Neural cell (in vitro differentiated cells): Measurements from ENCODE around the gene PHGDH. TPM values are rescaled to one million over a fixed set of nuclear protein-coding genes. Genes with fewer than 3 reads are reported as not detected.

Experiments used
- H2AFZ ChIP-seq: fragments of 200-600, 300-800 bp; sonication (generic), shearing (Covaris generic); 2 replicates; pipeline ENCODE4 v1.6.0; 2014; ENCODE audit warnings: low read depth, mild to moderate bottlenecking, antibody characterized with exemption, low read length, moderate library complexity
- H3F3A ChIP-seq: fragments of 200-600 bp; shearing (Covaris generic); 2 replicates; pipeline ENCODE4 v1.6.1; 2016; ENCODE audit warnings: mild to moderate bottlenecking, moderate library complexity, mixed read lengths, antibody characterized with exemption, low read length; ENCODE audit not compliant: insufficient read depth, poor library complexity, severe bottlenecking
- H3K27ac ChIP-seq: fragments of 200-600, 300-800 bp; sonication (generic), shearing (Covaris generic); 2 replicates; pipeline ENCODE4 v1.5.1; 2014; ENCODE audit warnings: mild to moderate bottlenecking, low read length, moderate library complexity
- H3K27me3 ChIP-seq: fragments of 300-800, 200-600 bp; sonication (generic), shearing (Covaris generic); 2 replicates; pipeline ENCODE4 v1.6.0; 2014; ENCODE audit warnings: mild to moderate bottlenecking, low read depth, low read length, moderate library complexity; ENCODE audit not compliant: insufficient read depth
- H3K36me3 ChIP-seq: fragments of 300-800, 200-600 bp; sonication (generic), shearing (Covaris generic); 2 replicates; pipeline ENCODE4 v1.5.1; 2014; ENCODE audit warnings: mild to moderate bottlenecking, antibody characterized with exemption, low read length, moderate library complexity; ENCODE audit not compliant: insufficient read depth
- H3K4me2 ChIP-seq: fragments of 300-800, 200-600 bp; sonication (generic), shearing (Covaris generic); 2 replicates; pipeline ENCODE4 v1.6.0; 2014; ENCODE audit warnings: mild to moderate bottlenecking, low read length
- H3K4me3 ChIP-seq: fragments of 300-800, 200-600 bp; sonication (generic), shearing (Covaris generic); 2 replicates; pipeline ENCODE4 v1.5.1; 2014; ENCODE audit warnings: mild to moderate bottlenecking, low read length, moderate library complexity
- H3K79me2 ChIP-seq: fragments of 200-600 bp; shearing (Covaris generic); replicated peaks from 2 replicates; pipeline ENCODE4 v1.6.0; 2014; ENCODE audit warnings: mild to moderate bottlenecking, low read length, moderate library complexity; ENCODE audit not compliant: insufficient read depth
- H3K9ac ChIP-seq: fragments of 300-800, 200-600 bp; sonication (generic), shearing (Covaris generic); 2 replicates; pipeline ENCODE4 v1.6.1; 2016; ENCODE audit warnings: mild to moderate bottlenecking, low read length, mixed read lengths
- H3K9me2 ChIP-seq: fragments of 200-600 bp; shearing (Covaris generic); 2 replicates; pipeline ENCODE4 v1.6.1; 2016; ENCODE audit warnings: mild to moderate bottlenecking, low read length, mixed read lengths; ENCODE audit not compliant: insufficient read depth
- H3K9me3 ChIP-seq: fragments of 200-600, 300-800 bp; sonication (generic), shearing (Covaris generic); 2 replicates; pipeline ENCODE4 v1.6.1; 2016; ENCODE audit warnings: mild to moderate bottlenecking, mixed run types, low read length, moderate library complexity, mixed read lengths
- H4K20me1 ChIP-seq: fragments of 200-600 bp; shearing (Covaris generic); 2 replicates; pipeline ENCODE4 v1.6.1; 2016; ENCODE audit warnings: mild to moderate bottlenecking, mixed run types; ENCODE audit not compliant: insufficient read depth
- EP300 ChIP-seq: fragments of 450-650 bp; conservative IDR thresholded peaks from 2 replicates; pipeline ENCODE4 v1.6.1; 2014; ENCODE audit warnings: antibody characterized with exemption, mild to moderate bottlenecking, moderate library complexity; ENCODE audit not compliant: poor library complexity, severe bottlenecking
- EZH2 ChIP-seq: fragments of 200-600, 300-800 bp; shearing (Covaris generic), sonication (generic); IDR thresholded peaks from 2 replicates; pipeline ENCODE4 v1.6.1; 2014; ENCODE audit warnings: antibody characterized with exemption, low read length, borderline replicate concordance, mild to moderate bottlenecking; ENCODE audit not compliant: insufficient read depth, poor library complexity, severe bottlenecking
- MXI1 ChIP-seq: fragments of 450-650 bp; conservative IDR thresholded peaks from 2 replicates; pipeline ENCODE4 v1.6.1; 2014; ENCODE audit warnings: antibody characterized with exemption, mild to moderate bottlenecking; ENCODE audit not compliant: poor library complexity, severe bottlenecking
- POLR2AphosphoS5 ChIP-seq: IDR thresholded peaks from 2 replicates; pipeline ENCODE4 v1.6.1; 2012
- RAD21 ChIP-seq: fragments of 450-650 bp; conservative IDR thresholded peaks from 2 replicates; pipeline ENCODE4 v1.6.1; 2014; ENCODE audit warnings: antibody characterized with exemption, mild to moderate bottlenecking, moderate library complexity
- SMC3 ChIP-seq: fragments of 450-650 bp; conservative IDR thresholded peaks from 2 replicates; pipeline ENCODE4 v1.6.1; 2014; ENCODE audit warnings: antibody characterized with exemption, mild to moderate bottlenecking, moderate library complexity; ENCODE audit not compliant: poor library complexity
- TAF1 ChIP-seq: IDR thresholded peaks from 2 replicates; pipeline ENCODE4 v1.6.1; 2012; ENCODE audit warnings: low read depth
- polyA plus RNA-seq: library from polyadenylated mRNA; depleted of rRNA; stranded (reverse); fragments of >200 nt; gene quantifications from 2 replicates; pipeline ENCODE4 v1.2.3, GENCODE V29; 2014
- TF ChIP-seq, protein P1 (sequence below): IDR thresholded peaks from 2 replicates; pipeline ENCODE4 v1.6.1; 2012; ENCODE audit warnings: borderline replicate concordance
- TF ChIP-seq, protein P2 (sequence below): fragments of 450-650 bp; IDR thresholded peaks from 2 replicates; pipeline ENCODE4 v1.5.1; 2014; ENCODE audit warnings: antibody characterized with exemption, mild to moderate bottlenecking, moderate library complexity; ENCODE audit not compliant: poor library complexity, severe bottlenecking

PHGDH gene
- polyA plus RNA-seq, 1 donor from 2014 or later: 11.8 TPM

DNA sequence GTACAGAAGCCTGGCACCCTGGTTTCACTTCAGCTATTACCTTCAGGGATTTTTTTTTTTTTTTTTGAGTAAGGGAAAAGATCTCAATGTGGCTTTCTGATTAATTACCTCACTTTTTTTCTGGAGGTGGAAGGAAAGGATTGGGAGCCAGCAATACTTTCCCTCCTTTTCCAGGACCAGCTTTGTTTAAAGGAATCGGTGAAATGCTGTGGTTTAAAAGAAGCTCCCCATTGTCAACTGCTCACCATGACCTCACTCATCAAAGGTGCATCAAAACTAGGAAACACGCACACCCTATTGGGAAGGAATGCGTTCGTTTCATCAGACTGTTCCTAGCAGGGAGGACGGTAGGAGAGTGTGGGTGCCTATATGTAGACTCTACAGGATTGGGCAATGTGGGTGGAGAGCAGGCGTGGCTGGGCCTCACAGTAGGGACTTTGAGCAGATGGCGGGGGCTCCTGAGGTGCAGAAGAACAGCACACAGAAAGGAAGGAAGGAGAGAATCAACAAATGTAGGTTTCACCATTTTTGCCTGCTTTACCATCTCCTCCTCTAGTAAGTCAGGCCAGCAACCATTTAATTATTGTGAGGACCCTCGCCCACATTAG is 13.0 kb downstream of the PHGDH start:
- Histone ChIP-seq H3K4me2 (no peak overlapping the region), H3K4me3 (no peak overlapping the region), H3K27me3 (no peaks in the 10 kb centered on the region), H3K27ac (no peak overlapping the region), H3K9me2 (no peaks in the 10 kb centered on the region), H3K9ac (no peak overlapping the region), H3K36me3 (no peaks in the 10 kb centered on the region), H2AFZ (no peak overlapping the region), H3K79me2 (no peaks in the 10 kb centered on the region), H3F3A (no peaks in the 10 kb centered on the region), H3K9me3 (no peaks in the 10 kb centered on the region), H4K20me1 (no peaks in the 10 kb centered on the region)
- no peak for TF ChIP-seq RAD21
- no peak for TF ChIP-seq SMC3
- no peak for TF ChIP-seq MXI1
- TF ChIP-seq, protein P1, sequence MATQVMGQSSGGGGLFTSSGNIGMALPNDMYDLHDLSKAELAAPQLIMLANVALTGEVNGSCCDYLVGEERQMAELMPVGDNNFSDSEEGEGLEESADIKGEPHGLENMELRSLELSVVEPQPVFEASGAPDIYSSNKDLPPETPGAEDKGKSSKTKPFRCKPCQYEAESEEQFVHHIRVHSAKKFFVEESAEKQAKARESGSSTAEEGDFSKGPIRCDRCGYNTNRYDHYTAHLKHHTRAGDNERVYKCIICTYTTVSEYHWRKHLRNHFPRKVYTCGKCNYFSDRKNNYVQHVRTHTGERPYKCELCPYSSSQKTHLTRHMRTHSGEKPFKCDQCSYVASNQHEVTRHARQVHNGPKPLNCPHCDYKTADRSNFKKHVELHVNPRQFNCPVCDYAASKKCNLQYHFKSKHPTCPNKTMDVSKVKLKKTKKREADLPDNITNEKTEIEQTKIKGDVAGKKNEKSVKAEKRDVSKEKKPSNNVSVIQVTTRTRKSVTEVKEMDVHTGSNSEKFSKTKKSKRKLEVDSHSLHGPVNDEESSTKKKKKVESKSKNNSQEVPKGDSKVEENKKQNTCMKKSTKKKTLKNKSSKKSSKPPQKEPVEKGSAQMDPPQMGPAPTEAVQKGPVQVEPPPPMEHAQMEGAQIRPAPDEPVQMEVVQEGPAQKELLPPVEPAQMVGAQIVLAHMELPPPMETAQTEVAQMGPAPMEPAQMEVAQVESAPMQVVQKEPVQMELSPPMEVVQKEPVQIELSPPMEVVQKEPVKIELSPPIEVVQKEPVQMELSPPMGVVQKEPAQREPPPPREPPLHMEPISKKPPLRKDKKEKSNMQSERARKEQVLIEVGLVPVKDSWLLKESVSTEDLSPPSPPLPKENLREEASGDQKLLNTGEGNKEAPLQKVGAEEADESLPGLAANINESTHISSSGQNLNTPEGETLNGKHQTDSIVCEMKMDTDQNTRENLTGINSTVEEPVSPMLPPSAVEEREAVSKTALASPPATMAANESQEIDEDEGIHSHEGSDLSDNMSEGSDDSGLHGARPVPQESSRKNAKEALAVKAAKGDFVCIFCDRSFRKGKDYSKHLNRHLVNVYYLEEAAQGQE: no peak
- no peak for TF ChIP-seq POLR2AphosphoS5

GRCh38 chr1:119725626-119726025 is 13.9 kb downstream of the PHGDH start:
- no peak overlapping the region for H2AFZ ChIP-seq
- H3K27me3 ChIP-seq: no peaks in the 10 kb centered on the region
- no peak overlapping the region for H3K4me2 ChIP-seq
- H3K9me2 ChIP-seq: no peaks in the 10 kb centered on the region
- no peaks in the 10 kb centered on the region for H3K36me3 ChIP-seq
- H3K27ac ChIP-seq: no peak overlapping the region
- no peaks in the 10 kb centered on the region for H4K20me1 ChIP-seq
- H3F3A ChIP-seq: no peaks in the 10 kb centered on the region
- TF ChIP-seq, protein P2, sequence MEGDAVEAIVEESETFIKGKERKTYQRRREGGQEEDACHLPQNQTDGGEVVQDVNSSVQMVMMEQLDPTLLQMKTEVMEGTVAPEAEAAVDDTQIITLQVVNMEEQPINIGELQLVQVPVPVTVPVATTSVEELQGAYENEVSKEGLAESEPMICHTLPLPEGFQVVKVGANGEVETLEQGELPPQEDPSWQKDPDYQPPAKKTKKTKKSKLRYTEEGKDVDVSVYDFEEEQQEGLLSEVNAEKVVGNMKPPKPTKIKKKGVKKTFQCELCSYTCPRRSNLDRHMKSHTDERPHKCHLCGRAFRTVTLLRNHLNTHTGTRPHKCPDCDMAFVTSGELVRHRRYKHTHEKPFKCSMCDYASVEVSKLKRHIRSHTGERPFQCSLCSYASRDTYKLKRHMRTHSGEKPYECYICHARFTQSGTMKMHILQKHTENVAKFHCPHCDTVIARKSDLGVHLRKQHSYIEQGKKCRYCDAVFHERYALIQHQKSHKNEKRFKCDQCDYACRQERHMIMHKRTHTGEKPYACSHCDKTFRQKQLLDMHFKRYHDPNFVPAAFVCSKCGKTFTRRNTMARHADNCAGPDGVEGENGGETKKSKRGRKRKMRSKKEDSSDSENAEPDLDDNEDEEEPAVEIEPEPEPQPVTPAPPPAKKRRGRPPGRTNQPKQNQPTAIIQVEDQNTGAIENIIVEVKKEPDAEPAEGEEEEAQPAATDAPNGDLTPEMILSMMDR: no peak
- TF ChIP-seq RAD21 (no peak), MXI1 (no peak), POLR2AphosphoS5 (no peak), TAF1 (no peak), EP300 (no peak), SMC3 (no peak), EZH2 (no peak)
- TF ChIP-seq, protein P1: no peak
- no peak overlapping the region for H3K4me3 ChIP-seq
- H3K9ac ChIP-seq: no peak overlapping the region
- no peaks in the 10 kb centered on the region for H3K79me2 ChIP-seq
- no peaks in the 10 kb centered on the region for H3K9me3 ChIP-seq
